GM13976 (cell line): ENCODE measurements around the gene C2CD4D.

Experiments
- DNase-seq: peaks from one replicate; pipeline ENCODE4 v3.0.0; 2012; ENCODE audit warnings: low spot score
- in situ Hi-C: fragments of 300-500 bp; cut with MboI; formaldehyde crosslinking; loops from one replicate; pipeline ENCODE4 v1.12.0; 2022; ENCODE audit warnings: low sequenced_read_pairs, mixed read lengths, inconsistent platforms; ENCODE audit not compliant: unreplicated experiment
- TF ChIP-seq, protein P1 (sequence below): IDR thresholded peaks from 2 replicates; pipeline ENCODE4 v1.5.1; 2012; ENCODE audit warnings: borderline replicate concordance, mild to moderate bottlenecking; ENCODE audit not compliant: insufficient read depth; ENCODE audit errors: extremely low read depth, missing control alignments, control extremely low read depth

The C2CD4D gene

DNA sequence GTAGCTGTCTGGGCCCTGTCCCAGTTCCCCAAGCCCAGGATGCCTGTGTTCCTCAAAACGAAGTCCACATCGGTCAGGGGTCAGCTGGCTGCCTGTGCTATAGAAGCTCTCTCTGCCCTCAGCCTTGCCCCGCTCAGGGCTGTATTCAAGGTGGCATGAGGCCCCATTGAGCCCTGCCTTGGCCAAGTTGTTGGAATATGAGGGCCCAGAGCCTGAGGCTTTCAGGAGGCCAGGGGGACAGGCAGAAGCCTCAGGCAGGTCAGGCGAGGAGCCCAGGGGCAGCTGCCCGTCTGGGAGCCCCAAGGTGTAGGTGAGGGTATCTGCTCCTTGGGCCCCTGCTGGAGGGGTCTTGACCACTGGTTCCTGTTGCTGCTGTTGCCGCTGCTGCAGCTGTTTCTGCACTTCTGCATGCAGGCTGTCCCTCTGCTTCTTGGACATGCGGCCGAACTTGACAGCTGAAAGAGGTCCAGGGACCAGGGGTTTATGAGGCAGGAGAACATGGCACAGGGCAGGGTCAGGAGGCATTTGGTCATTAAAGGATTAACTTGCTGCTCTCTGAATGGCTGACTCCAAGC is 24.6 kb downstream of the C2CD4D start:
- TF ChIP-seq, protein P1, sequence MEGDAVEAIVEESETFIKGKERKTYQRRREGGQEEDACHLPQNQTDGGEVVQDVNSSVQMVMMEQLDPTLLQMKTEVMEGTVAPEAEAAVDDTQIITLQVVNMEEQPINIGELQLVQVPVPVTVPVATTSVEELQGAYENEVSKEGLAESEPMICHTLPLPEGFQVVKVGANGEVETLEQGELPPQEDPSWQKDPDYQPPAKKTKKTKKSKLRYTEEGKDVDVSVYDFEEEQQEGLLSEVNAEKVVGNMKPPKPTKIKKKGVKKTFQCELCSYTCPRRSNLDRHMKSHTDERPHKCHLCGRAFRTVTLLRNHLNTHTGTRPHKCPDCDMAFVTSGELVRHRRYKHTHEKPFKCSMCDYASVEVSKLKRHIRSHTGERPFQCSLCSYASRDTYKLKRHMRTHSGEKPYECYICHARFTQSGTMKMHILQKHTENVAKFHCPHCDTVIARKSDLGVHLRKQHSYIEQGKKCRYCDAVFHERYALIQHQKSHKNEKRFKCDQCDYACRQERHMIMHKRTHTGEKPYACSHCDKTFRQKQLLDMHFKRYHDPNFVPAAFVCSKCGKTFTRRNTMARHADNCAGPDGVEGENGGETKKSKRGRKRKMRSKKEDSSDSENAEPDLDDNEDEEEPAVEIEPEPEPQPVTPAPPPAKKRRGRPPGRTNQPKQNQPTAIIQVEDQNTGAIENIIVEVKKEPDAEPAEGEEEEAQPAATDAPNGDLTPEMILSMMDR = no peak
- DNase-seq = no peak
- in situ Hi-C loops = no loop called here

DNA sequence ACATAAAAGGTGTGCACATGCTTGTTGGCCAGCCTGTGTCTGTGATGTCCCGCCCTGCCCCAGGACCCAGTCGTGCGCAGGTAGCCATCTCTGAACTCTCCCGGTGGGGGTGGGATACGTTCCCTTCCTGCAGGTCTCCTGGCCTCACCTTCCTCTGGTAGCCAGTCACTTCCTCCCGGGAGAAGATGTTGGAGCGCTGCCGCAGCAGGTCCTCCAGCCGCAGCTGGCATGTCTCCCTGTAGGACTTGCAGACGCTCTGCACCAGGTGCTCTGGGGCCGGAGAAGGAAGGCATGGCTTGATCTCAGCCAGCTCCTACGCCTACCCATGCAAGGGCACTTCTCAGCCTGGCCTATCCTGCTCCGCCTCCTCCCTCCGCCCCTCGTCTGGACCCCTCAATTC is 25.2 kb downstream of the C2CD4D start:
- in situ Hi-C loops = no loop called here
- TF ChIP-seq, protein P1 = no peak
- no peak for DNase-seq

DNA sequence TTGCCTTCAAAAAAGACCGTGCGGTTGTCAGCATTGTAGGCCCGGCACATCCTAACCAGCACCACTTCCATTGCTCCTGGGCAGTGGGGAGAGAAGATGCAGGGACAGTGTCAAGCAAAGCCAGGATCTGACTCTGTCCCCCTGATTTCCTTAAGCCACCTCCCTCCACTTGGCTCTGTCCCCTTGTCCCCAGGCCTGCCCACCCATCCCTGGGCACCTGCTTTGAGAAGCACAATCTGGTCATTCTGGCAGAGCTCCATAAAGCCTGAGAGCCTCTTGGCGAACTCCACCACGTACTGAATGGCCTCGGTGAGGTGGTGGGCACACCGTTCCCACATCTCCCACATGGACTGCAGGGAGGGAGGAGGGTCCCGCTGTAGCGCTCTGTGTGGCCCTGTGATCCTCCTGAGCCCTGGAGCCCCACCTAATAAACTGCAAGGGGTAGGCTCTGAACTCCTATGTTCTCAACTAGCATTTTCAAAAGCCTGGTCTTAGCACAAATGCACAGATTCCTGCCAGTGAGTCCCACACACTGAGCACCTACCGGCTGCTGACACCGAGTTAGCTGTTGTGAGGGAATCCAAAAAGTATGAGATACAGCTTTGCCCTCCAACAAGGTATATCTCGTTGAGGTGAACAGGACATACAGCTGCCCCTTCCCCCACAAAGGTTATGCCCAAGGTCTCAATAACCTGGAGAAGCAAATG is 26.2 kb downstream of the C2CD4D start:
- no peak for DNase-seq
- in situ Hi-C loops = no loop called here
- TF ChIP-seq, protein P1 = no peak

DNA sequence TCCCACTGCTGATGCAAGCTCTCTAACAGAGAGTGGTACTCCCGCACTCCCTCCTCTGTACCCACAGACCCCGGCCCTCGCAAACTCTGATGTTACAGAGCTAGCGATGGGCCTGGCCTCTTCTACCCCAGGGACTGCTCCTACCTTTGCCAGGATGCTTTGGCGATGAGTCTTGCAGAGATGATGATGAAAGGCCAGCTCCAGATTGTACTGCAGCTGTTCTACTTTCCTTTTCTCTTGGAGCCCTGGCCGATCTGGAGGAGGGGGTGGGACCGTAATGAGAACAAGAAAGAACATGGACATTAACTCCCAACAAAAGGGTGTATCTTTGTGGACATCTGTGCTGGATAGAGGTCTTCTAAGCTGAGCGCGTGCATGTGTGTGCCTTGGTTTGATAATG is 28.4 kb downstream of the C2CD4D start:
- TF ChIP-seq, protein P1 = no peak
- no peak for DNase-seq
- in situ Hi-C loops = no loop called here

DNA sequence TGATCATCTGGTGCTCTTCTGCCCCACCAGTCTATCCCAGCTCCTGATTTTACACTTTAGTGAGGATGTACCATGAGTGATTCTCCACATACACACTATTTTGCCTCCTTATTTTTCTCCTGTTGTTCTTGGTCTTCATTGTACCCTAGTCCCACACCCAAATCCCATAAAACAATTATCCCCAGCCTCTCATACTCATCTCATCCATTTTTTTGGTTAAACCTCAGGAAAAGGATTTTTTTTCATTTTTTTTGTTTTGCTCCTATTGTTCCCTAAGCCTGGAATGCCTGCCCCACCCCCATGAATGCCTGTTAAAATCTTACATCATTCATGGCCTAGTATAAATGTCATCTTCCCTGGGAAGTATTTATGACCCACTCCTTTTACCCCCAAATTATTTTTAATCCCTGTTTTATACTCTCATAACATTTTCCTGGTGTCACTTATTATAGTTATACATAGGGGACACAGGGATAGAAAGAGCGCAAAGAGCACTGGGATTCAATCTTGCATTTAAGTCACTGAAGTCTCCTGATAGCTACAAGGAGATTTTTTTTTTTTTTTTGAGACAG is 29.5 kb downstream of the C2CD4D start:
- DNase-seq = no peak
- TF ChIP-seq, protein P1 = no peak
- in situ Hi-C loops = no loop called here

DNA sequence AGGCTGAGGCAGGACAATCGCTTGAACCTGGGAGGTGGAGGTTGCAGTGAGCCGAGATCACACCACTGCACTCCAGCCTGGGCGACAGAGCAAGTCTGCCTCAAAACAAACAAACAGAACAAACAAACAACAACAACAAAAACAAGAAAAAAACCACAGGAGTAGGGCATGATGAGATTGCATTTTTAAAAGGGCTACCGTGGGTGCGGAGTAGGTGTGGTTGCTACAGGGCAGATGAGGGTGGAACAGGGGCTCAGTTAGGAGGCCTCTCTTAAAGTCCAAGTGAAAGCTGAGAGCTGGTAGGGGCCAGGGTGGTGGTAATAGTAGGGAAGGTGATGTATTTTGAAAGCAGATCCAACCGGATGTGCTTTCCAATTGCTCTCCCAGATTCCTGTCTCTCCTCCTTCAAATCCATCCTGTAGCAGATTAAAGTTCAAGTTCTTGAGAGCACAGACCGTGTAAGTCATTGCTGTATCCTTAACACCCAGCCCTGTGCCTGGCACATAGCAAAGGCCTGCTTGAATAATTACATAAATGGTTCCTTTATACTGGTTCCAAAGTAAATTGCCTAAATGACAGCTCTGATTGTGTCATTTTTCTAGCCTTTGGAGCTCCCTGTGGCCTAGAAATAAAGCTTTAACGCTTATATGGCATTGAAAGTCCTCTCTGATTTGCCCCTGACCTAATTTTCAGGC is 30.2 kb downstream of the C2CD4D start:
- in situ Hi-C loops = no loop called here
- no peak for DNase-seq
- TF ChIP-seq, protein P1 = no peak
